Fibroblast of gingiva (primary cell): Measurements from ENCODE around the gene FASTKD1.
"Not testable (repeated sequence)": the region's sequence is repeated elsewhere in the genome, so short reads cannot be mapped to it uniquely, and the experiment has no call there.

Experiments
- DNase-seq: peaks from one replicate; pipeline ENCODE4 v3.0.0-alpha.2; 2011; ENCODE audit warnings: low read depth

FASTKD1 gene

GRCh38 chr2:169570752-169571151 is 2.9 kb downstream of the FASTKD1 start:
- not testable (repeated sequence) for DNase-seq

- no peak for DNase-seq
These were observed 3.7 kb downstream of the FASTKD1 start for GRCh38 chr2:169569948-169570347.

- no peak for DNase-seq
These were observed 8.0 kb downstream of the FASTKD1 start for GRCh38 chr2:169565686-169566085.

- DNase-seq: no peak
These were observed 11.1 kb downstream of the FASTKD1 start for GRCh38 chr2:169562519-169562918.

GRCh38 chr2:169562084-169562483 is 11.6 kb downstream of the FASTKD1 start:
- not testable (repeated sequence) for DNase-seq

GRCh38 chr2:169561364-169561763 is 12.3 kb downstream of the FASTKD1 start:
- no peak for DNase-seq

- no peak for DNase-seq
These were observed 26.9 kb downstream of the FASTKD1 start for GRCh38 chr2:169546756-169547155.

- DNase-seq: no peak
These were observed 31.2 kb downstream of the FASTKD1 start for GRCh38 chr2:169542433-169542832.

- no peak for DNase-seq
These were observed 33.5 kb downstream of the FASTKD1 start for GRCh38 chr2:169540146-169540545.

- DNase-seq: not testable (repeated sequence)
These were observed 34.2 kb downstream of the FASTKD1 start for GRCh38 chr2:169539460-169539859.

- DNase-seq: peak; percentile 30
These were observed 45.4 kb downstream of the FASTKD1 start for GRCh38 chr2:169528271-169528701.

GRCh38 chr2:169526451-169526850 is 47.2 kb downstream of the FASTKD1 start:
- no peak for DNase-seq

- no peak for DNase-seq
These were observed 48.2 kb downstream of the FASTKD1 start for GRCh38 chr2:169525434-169525833.

- DNase-seq: no peak
These were observed 50.0 kb downstream of the FASTKD1 start for GRCh38 chr2:169523681-169524080.

- no peak for DNase-seq
These were observed 52.8 kb downstream of the FASTKD1 start for GRCh38 chr2:169520896-169521295.

GRCh38 chr2:169516488-169516995 is 57.1 kb downstream of the FASTKD1 start:
- not testable (repeated sequence) for DNase-seq

GRCh38 chr2:169514758-169515157 is 58.9 kb downstream of the FASTKD1 start:
- DNase-seq: not testable (repeated sequence)

GRCh38 chr2:169513926-169514325 is 59.7 kb downstream of the FASTKD1 start:
- no peak for DNase-seq

GRCh38 chr2:169513094-169513493 is 60.6 kb downstream of the FASTKD1 start:
- no peak for DNase-seq

GRCh38 chr2:169512525-169512924 is 61.1 kb downstream of the FASTKD1 start:
- peak; percentile 3 for DNase-seq

- no peak for DNase-seq
These were observed 61.8 kb downstream of the FASTKD1 start for GRCh38 chr2:169511818-169512217.

GRCh38 chr2:169510496-169510895 is 63.2 kb downstream of the FASTKD1 start:
- DNase-seq: no peak

- DNase-seq: no peak
These were observed 63.7 kb downstream of the FASTKD1 start for GRCh38 chr2:169509955-169510354.

- peak; percentile 85 for DNase-seq
These were observed 64.3 kb downstream of the FASTKD1 start, which contains the start of gene KLHL41 for GRCh38 chr2:169509298-169509885. KLHL41 (plus strand) TSS chr2:169509702; CDS start chr2:169509779, 77 bp downstream.
